Hematopoietic multipotent progenitor cell treated with erythropoietin and hydrocortisone succinate and interleukin-3 and kit ligand, for 6 days (in vitro differentiated cells): ENCODE data around the gene TVP23A.
"Not testable (repeated sequence)": the region's sequence is repeated elsewhere in the genome, so short reads cannot be mapped to it uniquely, and the experiment has no call there.

Experiments
- DNase-seq: peaks from one replicate; pipeline ENCODE4 v3.0.0-alpha.2; 2015

TVP23A gene

DNA sequence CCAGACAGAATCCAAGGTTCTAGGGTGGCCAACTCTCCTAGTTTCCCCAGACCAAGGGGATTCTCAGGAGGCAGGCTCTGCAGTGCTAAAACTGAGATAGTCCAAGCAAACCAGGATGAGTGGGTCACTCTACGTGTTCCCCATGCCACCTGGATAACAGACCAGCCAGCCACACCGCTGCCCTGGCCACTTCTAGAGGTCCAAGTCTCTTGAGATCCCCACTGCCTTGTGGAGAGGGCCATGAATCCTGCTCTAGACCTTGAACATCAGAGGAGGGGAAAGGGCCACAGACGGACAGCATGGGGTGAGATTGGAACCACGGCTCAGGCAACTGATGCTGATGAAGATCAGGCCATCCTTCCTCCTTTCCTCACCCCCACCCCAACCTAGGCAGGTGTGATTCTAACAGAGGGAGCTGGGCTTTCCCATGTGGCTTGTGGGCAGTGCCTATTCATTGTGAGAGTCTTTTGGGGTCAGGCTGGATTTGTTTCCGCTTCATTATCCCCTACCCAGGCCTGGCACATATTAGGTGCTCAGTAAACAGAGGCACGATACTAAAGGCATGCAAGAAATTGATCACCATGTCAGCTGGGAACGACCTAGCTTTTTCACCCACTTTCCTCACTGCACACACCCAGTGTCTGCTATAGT, 16.8 kb upstream of the TVP23A start:
- no peak for DNase-seq

DNA sequence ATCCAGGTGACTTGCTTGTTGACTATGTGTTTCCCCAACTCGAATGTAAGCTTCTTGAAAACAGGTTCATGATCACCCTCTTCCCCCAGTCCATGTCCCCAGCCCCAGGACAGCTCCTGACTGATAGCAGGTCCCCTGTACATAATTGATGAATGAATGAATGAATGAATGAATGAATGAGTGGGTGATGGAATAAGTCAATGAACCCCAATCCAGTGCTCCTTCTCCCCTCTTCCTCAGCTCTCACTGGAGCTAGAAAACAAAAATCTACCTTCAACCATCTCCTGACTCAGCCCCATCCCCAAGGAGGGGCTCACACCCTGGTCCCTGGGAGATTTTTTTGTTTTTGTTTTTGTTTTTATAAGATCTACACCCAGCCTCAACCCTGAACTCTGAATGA, 16.2 kb upstream of the TVP23A start:
- no peak for DNase-seq

DNA sequence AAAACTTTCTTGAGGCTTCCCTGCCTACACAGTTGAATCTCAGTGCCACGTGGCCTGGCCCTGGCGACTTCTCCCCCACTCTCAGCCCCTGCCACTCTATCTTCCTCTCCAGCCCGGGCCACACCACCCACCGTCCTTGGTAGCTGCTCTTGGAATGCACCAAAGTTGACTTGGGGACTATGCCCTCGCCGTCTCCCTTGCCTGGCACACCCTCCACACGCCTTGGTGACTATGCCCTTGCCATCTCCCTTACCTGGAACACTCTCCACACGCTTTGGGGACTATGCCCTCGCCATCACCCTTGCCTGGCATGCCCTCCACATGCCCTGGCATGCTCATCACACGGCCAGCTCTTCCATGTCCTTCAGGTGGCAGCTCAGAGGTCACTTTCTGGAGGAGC, 15.5 kb upstream of the TVP23A start:
- DNase-seq, result no peak

DNA sequence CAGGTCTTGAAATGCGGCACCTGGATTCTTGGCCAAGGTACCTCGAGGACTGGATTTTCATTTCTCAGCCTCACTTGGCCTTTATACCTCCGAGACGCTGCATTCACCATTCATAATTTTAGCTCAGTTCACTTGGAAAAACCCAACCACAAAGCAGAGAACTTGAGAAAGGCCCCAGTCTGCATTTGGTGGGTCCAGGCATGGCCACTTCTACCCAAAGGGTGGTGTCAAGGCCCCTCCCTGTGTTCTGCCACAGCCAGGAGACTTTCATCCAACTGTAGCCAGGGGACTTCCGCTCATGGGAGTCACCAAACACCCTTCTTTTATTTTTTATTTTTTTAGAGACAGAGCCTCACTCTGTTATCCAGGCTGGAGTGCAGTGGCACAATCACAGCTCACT, 14.7 kb upstream of the TVP23A start:
- no peak for DNase-seq

DNA sequence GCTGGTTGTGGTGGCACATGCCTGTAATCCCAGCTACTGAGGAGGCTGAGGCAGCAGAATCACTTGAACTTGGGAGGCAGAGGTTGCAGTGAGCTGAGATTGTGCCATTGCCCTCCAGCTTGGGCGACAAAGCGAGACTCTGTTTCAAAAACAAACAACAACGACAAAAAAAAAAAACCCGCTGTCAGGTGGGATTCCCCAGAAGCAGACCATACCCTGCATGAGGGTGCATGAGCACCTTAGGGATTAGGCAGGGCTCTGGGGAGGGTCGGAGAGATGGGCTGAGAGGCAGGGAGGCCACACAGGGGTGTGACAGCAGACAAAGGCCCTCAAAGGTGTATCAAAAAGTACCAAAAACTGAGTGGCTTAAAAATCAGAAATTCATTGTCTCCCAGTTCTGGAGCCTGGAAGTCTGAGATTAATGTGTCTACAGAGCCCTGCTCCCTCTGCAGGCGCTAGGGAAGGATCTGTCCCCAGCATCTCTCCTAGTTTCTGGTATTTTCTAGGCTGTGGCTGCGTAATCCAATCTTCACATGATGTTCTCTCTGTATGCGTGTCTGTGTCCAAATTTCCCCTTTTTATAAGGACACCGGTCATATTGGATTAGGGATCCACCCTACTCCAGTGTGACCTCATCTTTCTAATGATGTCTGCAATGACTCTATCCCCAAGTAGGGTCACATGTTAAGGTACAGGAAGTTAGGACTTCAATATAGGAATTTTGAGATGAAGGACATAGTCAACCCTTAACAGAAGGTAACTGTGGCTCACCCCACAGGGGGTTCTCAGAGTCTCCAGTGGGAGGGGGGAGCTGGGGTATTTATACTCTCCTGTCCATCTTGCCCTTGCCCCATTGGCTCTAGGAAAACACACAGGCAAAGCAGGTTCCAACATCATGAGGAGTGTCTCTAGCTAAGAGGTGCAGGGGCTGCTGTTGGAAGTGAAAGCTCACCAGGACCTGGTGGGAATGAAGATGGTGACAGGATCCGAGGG, 13.6 kb upstream of the TVP23A start:
- no peak for DNase-seq

DNA sequence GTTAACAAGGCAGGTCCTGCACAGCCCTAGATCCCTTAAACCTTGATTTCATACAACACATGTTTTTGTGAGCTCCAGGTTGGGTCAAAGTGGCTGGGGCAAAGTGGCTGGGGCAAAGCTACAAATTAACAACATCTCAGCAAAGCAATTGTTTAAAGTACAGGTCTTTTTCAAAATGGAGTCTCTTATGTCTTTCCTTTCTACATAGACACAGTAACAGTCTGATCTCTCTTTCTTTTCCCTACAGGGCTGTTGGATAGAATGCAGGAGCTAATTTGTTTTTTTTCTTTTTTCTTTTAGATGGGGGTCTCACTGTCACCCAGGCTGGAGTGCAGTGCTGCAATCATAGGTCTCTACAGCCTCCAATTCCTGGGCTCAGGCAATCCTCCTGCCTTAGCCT, 11.6 kb upstream of the TVP23A start:
- not testable (repeated sequence) for DNase-seq

DNA sequence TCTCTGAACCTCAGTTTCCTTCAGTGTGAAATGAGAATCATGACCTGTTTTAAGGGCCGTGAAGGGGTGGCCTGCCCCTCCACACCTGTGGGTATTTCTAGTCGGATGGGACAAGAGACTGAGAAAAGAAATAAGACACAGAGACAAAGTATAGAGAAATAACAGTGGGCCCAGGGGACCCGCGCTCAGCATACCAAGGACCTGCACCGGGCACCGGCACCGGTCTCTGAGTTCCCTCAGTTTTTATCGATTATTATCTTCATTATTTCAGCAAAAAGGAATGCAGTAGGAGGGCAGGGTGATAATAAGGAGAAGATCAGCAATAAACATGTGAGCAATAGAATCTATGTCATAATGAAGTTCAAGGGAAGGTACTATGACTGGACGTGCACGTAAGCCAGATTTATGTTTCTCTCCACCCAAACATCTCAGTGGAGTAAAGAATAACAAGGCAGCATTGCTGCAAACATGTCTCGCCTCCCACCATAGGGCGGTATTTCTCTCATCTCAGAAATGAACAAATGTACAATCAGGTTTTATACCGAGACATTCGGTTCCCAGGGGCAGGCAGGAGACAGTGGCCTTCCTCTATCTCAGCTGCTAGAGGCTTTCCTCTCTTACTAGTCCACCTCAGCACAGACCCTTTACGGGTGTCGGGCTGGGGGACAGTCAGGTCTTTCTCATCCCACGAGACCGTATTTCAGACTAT, 10.9 kb upstream of the TVP23A start:
- not testable (repeated sequence) for DNase-seq

DNA sequence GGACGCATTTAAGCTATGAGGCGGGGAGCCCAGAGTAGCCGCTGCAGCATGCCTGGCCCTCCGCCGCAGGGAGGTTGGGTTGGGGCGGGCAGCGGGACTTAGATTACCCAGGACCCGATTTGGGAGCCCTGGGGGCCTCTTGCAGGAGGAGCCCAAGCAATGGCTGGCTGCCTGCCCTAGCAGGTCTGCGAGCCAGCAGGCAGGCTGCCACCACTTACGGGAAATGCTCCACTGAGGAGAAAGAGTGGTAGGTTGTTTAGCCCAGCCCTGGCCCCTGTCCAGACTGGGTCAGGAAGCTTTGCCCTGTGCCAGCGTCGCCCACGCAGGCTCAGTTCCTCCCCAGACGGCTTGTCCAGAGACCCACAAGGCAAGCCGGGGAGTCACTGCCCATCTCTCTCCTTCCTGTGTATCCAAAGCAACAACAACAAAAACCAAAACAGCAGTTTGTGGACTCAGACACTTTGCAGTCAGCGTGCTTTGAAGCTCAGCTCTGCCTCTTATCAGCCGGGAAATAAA, 10.3 kb upstream of the TVP23A start:
- DNase-seq, result peak; percentile 42

DNA sequence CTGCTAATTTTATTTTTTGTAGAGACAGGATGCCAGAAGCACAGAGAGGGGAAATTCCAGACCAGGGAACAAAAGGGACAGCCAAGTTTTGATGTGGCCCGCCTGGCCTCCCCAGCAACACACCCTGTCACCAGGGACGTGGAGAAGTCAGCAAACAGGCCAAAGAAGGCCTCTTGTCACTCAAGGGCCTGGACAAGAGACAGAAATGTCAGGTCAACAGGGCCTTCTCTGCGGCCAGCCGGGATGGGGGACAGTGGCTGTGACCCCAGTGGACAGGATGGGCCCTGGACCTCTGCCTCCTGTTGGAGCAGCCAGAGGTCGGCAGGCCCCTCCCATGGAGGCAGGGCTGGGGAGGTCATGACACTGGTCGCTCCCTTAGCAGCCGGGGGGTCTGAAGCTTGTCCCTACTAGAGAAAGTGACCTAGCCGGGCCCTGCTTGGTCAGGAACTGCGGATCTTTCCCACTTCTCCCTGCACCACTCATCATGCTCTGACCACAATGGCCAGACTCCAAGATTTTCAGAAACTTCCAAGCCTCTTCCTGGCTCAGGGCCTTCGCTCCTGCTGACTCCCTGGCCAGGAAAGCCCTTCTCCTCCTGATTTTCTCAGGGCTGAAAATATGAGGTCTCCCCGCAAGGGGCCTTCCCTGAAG, 9.2 kb upstream of the TVP23A start:
- DNase-seq, result no peak

DNA sequence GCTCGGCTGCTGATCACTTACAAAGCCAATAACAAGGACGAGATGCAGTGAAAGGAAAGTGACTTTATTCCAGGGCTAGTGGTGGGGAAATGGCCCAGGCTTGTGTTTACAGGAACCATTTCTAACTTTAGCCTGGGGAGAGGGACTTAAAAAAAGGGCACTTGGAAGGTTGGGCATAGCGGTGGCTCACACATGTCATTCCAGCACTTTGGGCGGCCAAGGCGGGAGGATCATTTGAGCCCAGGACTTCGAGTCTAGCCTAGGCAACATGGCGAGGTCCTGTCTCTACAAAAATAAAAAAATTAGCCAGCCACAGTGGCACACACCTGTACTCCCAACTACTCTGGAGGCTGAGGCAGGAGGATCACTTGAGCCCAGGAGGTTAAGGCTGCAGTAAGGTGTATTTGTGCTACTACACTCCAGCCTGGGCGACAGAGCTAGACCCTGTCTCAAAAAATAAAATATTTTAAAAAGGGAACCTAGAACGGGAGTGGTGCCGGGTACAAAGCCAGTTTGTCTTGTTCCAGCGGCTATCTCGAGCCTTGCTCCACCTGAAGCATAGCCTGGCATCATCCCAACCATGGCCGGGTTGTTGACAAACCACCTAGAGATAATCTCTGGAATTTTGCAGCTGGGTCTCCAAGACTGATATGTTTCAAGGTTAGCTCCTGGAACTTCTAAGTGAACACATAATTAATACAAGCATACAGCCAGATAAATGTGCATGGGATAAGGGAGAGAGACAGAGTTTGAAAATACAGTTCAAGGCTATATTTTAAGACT, 5.7 kb upstream of the TVP23A start:
- DNase-seq, result no peak

DNA sequence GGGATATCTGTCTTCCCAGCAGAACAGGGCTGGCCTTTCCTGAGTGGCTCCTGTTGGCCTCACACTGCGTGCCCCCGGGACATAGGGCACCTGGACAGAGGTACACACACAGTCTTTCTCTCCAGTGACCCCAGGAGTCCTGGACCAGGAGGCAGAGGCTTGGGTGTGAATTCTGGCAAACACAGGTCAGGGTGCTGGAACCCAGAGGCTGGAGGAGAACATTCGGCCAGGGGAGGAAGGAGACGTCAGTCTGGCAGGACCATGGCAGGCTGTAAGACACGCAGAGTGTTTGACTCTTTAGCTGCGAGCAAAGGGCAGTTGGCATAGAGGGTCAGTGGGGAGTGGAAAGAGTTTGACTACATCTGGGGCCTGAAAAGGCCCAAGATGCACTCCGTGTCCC, 4.1 kb upstream of the TVP23A start:
- DNase-seq, result no peak

DNA sequence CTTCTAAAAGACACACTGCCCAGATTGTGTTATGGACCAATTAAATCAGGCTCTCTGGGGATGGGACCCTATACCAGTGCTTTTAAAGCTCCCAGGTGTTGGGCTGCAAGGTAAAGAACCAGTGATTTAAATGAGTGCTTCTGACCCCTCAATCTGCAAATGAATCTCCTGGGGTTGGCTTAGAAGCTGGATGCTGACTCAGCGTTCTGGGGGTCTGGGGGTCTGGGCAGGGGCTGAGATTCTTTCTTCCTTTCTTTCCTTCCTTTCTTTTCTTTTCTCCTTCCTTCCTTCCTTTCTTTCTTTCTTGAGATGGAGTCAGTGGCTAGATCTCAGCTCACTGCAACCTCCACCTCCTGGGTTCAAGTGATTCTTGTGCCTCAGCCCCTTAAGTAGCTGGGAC, 2.0 kb upstream of the TVP23A start:
- DNase-seq, result no peak

DNA sequence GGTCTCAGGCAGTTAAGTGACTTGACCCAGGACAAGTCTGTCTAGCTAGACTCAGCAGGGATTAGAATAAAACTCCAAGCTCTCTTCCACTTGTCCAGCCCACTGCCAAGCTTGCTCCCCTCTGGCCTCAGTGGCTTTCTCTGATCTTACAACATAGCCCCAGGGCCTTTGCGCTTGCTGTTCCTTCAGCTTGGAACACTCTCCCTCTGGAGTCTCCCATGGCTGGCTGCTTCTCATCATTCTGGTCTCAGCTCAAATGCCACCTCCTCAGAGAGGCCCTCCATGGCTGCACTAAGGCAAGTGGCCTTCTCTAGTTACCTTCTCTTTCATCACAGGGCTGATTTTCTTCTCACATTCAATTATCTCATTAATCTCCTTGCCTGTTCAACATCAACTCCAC, 1.1 kb downstream of the TVP23A start:
- no peak for DNase-seq

DNA sequence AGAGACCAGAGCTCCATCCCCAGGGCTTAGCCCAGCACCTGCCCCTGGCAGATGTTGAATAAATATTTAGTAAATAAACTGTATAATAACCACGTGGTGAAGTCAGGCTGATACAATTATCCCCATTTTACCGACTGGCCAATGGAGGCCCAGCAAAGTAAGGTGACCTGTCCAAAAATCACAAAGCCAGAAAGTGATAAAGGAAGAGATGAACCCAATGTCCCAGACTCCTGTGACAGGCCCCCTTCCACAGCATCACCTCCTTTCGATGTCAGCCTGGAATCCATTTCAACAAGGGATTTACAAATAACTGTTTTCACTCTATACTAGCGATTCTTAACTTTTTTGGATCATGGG, 5.5 kb downstream of the TVP23A start:
- no peak for DNase-seq

DNA sequence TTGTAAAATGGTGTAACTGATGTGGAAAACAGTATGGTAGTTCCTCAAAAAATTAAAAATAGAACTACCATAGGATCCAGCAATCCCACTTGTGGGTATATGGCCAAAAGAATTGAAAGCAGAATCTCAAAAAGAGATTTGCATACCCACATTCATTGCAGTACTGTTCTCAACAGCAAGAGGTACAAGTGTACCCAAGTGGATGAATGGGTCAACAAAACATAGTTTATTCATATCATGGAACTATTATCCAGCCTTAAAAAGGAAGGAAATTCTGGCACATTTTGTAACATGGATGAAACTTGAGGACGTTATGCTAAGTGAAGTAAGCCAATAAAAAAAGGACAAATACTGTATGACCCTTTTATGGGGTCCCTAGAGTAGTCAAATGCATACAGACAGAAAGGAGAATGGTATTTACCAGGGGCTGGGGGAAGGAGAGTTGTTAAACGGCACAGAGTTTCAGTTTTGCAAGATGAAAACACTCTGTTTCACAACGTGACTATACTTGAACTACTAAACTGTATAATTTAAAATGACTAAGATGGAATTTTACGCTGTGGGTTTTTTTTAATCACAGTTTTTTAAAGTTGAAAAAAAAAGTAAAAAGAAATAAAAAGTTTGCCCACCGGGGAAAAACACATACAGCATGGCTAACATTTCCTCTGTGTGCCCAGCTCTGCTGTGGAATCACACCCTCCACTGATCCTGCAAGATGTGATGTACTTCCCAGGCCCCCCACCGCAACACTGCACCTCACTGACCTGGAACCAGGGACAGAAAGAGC, 6.1 kb downstream of the TVP23A start:
- no peak for DNase-seq

DNA sequence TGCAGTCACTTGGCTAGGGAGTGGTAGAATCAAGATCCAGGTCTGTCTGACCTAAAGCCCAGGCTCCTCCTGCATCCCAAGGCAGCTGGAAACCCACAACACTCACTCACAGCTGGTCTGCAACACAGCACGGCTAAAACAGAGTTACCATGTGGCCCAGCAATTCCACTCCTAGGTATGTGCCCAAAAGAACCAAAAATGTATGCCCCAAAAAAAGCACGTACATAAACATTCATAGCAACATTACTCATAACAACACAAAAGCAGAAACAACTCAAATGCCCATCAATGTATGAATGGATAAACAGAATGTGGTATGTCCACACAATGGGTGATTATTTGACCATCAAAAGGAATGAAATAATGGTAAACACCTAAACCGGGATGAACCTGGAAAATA, 8.9 kb downstream of the TVP23A start:
- DNase-seq, result no peak

DNA sequence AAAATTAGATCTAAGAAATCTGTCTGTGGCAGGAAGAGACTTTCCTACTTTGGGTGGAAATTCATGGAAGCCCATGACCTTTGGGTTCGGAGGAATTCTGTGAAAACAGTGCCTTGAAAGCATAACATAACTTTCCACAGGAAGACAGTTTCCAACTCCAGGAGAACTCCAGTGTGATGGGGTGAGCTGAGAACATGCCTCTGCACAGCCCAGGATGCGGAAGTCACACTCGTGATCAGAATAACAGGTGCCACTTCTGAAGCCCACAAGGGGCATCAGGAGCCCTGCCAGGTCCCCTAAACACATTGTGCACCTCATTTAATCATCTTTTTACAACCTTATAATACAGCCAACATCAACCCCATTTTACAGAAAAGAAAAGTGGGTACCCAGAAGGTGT, 9.7 kb downstream of the TVP23A start:
- DNase-seq, result no peak

DNA sequence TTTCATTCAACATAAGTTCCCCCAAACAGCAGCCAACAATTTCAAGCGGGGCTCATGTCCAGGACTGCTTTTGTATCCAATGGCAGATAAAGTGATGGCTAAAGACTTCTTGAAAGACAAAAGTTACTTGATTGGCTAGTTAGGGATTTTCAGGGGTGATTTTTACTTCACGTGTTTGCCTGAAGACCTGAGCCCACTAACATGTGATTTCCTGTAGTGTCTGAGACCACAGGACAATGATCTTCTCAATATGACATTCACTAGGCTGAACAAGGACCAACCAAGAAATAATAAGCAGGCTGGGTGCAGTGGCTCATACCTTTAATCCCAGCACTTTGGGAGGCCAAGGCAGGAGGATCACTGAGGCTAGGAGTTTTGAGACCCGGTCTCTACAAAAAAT, 10.4 kb downstream of the TVP23A start:
- no peak for DNase-seq

DNA sequence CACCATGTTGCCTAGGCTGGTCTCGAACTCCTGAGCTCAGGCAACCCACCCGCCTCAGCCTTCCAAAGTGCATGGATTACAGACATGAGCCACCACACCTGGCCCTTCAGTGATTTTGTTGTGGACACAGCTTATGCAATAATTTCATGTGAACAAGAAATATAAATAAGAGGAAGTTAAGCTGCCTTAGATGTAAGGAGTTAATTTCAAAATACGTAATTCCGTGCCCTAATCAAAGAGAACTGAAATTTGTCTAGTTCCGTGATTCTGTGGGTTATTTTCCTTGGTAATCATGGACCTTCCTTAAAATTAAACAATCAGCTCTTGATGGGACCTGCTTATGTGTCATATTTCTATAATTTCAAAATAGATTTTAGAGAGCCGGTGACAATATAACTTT, 11.9 kb downstream of the TVP23A start:
- no peak for DNase-seq

DNA sequence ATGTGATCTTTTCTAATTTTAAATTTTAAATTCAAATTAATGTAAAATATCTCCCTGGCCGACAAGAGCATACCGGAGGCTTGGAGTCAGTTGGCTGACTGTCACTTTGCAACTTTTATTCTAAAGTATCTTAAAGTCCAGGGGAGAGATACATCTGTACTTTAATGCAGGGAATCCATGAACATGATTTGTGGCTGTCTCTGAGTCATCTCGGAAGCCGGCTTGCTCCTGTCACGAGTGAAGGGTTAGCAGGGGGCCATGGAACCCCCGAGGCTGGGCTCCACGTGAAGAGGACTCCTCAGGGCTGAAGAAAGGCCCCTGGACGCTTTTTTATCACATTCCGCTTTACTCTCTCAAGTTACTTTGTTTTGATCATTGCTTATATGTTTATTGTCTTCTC, 13.3 kb downstream of the TVP23A start:
- DNase-seq, result no peak

DNA sequence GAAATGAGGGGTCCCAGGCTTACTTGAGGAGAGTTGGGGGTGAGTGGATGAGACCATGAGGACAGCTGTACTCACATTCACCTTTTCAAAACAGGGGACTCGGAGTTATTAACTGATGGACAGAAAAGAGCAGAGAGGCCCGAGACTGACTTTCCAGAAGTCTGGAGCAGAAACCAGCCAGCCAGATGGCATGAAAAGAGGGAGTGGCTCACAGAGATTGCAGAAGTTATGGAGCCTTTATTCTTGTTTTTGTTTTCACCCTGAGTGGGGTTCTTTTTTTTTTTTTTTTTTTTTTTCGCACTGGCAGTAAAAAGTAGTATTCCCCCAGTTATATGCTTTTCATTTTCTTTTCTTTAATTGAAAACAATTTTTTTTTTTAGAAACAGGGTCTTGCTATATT, 18.9 kb downstream of the TVP23A start:
- no peak for DNase-seq
